H1 (cell line): Measurements from ENCODE around the gene IL19. TPM values are rescaled to one million over a fixed set of nuclear protein-coding genes. Genes with fewer than 3 reads are reported as not detected.

Experiments used
- EP300 ChIP-seq, 2 experiments: IDR thresholded peaks; 1 replicate in 1 of 2; 2 replicates in 1 of 2; pipeline ENCODE4 v1.6.1; 2011 to 2012; ENCODE audit warnings: low read depth in 2 of 2, low read length in 2 of 2, mild to moderate bottlenecking in 2 of 2, borderline replicate concordance in 1 of 2, inconsistent platforms in 1 of 2, moderate library complexity in 1 of 2
- KDM1A ChIP-seq: fragments of 200-600, 300-600 bp; sonication (generic); IDR thresholded peaks from 2 replicates; pipeline ENCODE4 v1.7.1; 2016; ENCODE audit warnings: mild to moderate bottlenecking, low read length, borderline replicate concordance
- RBBP5 ChIP-seq: IDR thresholded peaks from 2 replicates; pipeline ENCODE4 v1.7.1; 2012; ENCODE audit warnings: low read depth, mild to moderate bottlenecking, inconsistent platforms, low read length, moderate library complexity, borderline replicate concordance
- RNF2 ChIP-seq: fragments of 200-900, 300-1000 bp; sonication (generic); IDR thresholded peaks from 2 replicates; pipeline ENCODE4 v1.7.1; 2016; ENCODE audit warnings: borderline replicate concordance, low read depth, mild to moderate bottlenecking, antibody characterized with exemption, low read length; ENCODE audit not compliant: poor library complexity, severe bottlenecking; ENCODE audit errors: missing control alignments
- SIN3A ChIP-seq, 2 experiments: IDR thresholded peaks in 1 of 2; conservative IDR thresholded peaks in 1 of 2; 2 replicates each; pipeline ENCODE4 v1.6.1; 2011 to 2012; ENCODE audit warnings: low read length in 2 of 2, improper control_type of control experiment in 1 of 2, low read depth in 1 of 2, mild to moderate bottlenecking in 1 of 2
- SP1 ChIP-seq: IDR thresholded peaks from 2 replicates; pipeline ENCODE4 v1.6.1; 2011; ENCODE audit warnings: low read depth, low read length
- SP4 ChIP-seq: IDR thresholded peaks from 2 replicates; pipeline ENCODE4 v1.6.1; 2012; ENCODE audit warnings: low read length, inconsistent platforms
- SUZ12 ChIP-seq: fragments of 200-600 bp; sonication (generic); IDR thresholded peaks from 2 replicates; pipeline ENCODE4 v1.6.1; 2012; ENCODE audit warnings: mild to moderate bottlenecking, inconsistent platforms, low read length, moderate library complexity, mixed read lengths
- YY1 ChIP-seq: IDR thresholded peaks from 2 replicates; pipeline ENCODE4 v1.6.1; 2011; ENCODE audit warnings: low read depth, mild to moderate bottlenecking, low read length
- polyA plus RNA-seq, 7 experiments: library from polyadenylated mRNA; depleted of rRNA in 3 of 7; stranded (reverse) in 5 of 7; unstranded in 2 of 7; fragments of >200 nt in 5 of 7; fragments of 200-250 nt in 2 of 7; gene quantifications; 1 replicate in 5 of 7; 2 replicates in 1 of 7; 4 replicates in 1 of 7; pipeline versions ENCODE4 v1.2.1 to v1.2.3, GENCODE V29; 2011 to 2013; ENCODE audit warnings: missing spikeins in 2 of 7, mixed read lengths in 2 of 7
- total RNA-seq: library from RNA; stranded (reverse); fragmentation: NEBNext Ultra II Directional; extraction: Animal tissue kit (Norgen Biotek cat#: 25700); gene quantifications from 2 replicates; pipeline ENCODE4 v1.2.1, GENCODE V29; 2021
- TF ChIP-seq, protein P1 (sequence below): IDR thresholded peaks from 2 replicates; pipeline ENCODE4 v1.6.1; 2011; ENCODE audit warnings: low read depth, mild to moderate bottlenecking, low read length; ENCODE audit not compliant: insufficient read depth

IL19 gene
- total and polyA plus RNA-seq, 2 of the 8 experiments (the other 6 are each of a cell fraction or from before 2014, with no cell fraction given), result not detected

DNA sequence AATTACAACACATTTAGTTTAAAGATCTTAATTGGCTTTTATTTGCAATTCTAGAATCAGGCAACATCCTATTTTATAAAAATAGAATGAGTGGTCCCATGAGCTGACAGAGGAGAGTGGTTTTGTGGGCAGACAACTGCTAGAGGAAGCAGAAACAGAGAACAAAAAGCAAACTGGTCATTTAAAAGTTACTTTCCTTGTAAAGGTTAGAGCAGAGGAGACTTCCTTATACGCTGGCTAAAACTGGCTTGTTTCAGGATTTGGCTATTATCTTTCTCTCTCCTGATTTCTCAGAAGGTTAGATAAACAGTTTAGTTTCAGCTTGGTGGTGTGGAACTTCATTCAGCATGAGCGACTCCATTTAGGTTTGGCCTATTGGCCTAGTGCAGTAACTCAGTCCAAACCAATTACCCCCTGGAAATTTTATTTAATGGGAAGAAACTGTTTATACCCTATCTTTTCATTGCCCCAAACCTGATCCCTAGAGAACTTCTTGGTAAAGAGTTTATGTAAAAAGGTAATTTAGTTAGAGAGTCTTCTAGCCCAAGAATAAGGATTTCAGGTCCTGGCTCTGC, 62.6 kb downstream of the IL19 start (continued):
- TF ChIP-seq RNF2 (no peak), SP1 (no peak), SUZ12 (no peak), YY1 (no peak), RBBP5 (no peak), EP300 (IDR thresholded peaks at IDR 0.05; ENCODE audit: borderline replicate concordance in 1 of 2, low read depth in 2 of 2, low read length in 2 of 2) (no peak), KDM1A (no peak), SIN3A (conservative IDR thresholded peaks at IDR 0.05 in 1 of 2, IDR thresholded peaks at IDR 0.05 in 1 of 2; ENCODE audit: low read depth in 1 of 2, low read length in 2 of 2) (no peak), SP4 (no peak)
- TF ChIP-seq, protein P1, sequence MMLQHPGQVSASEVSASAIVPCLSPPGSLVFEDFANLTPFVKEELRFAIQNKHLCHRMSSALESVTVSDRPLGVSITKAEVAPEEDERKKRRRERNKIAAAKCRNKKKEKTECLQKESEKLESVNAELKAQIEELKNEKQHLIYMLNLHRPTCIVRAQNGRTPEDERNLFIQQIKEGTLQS, result no peak
